Suprapubic skin (tissue), 4 donors: Measurements from ENCODE around the gene RAB40B.

Experiments used
- CTCF ChIP-seq, 2 donors: fragments of 200-600 bp in 1 of 2; fragments of 450-650 bp in 1 of 2; sonication (generic) in 1 of 2; IDR thresholded peaks; one replicate each; pipeline ENCODE4 v1.5.1; 2016 to 2019; ENCODE audit warnings: antibody characterized with exemption in 2 of 2, mild to moderate bottlenecking in 1 of 2, moderate library complexity in 1 of 2
- EP300 ChIP-seq: sonication (generic); formaldehyde crosslinking; IDR thresholded peaks from one replicate; pipeline ENCODE4 v1.6.1; 2017; ENCODE audit warnings: antibody characterized with exemption
- POLR2A ChIP-seq, 2 donors: fragments of 450-650 bp; IDR thresholded peaks; one replicate each; pipeline ENCODE4 v1.6.1; 2017; ENCODE audit warnings: antibody characterized with exemption in 2 of 2, mild to moderate bottlenecking in 2 of 2, moderate library complexity in 2 of 2
- POLR2AphosphoS5 ChIP-seq, 3 donors: sonication (generic); formaldehyde crosslinking; IDR thresholded peaks; one replicate each; pipeline ENCODE4 v1.6.1; 2017; ENCODE audit warnings: antibody characterized with exemption in 3 of 3

- TF ChIP-seq CTCF (IDR thresholded peaks at IDR 0.05) = no peak
- no peak for TF ChIP-seq POLR2AphosphoS5 (IDR thresholded peaks at IDR 0.05)
- no peak for TF ChIP-seq POLR2A (IDR thresholded peaks at IDR 0.05)
- no peak for TF ChIP-seq EP300
Observed at GRCh38 chr17:82659886-82660285, 38.6 kb downstream of the RAB40B start.
